Measurements from ENCODE around the gene PADI3.

GRCh38 chr1:17307329-17307728, 58.4 kb downstream of the PADI3 start:
- TF ChIP-seq CTCF (conservative IDR thresholded peaks at IDR 0.05; ENCODE audit: low read depth, low read length) = no peak
- no peak for TF ChIP-seq FOS (IDR thresholded peaks at IDR 0.05; ENCODE audit: low read depth, low read length)
- TF ChIP-seq POLR2A (IDR thresholded peaks at IDR 0.05; ENCODE audit: low read depth, low read length) = no peak
- no peak for TF ChIP-seq ELK1 (IDR thresholded peaks at IDR 0.05; ENCODE audit: borderline replicate concordance, low read depth, low read length)
- TF ChIP-seq MXI1 (IDR thresholded peaks at IDR 0.05; ENCODE audit: borderline replicate concordance, low read depth, low read length) = no peak
- no peak for TF ChIP-seq CEBPB (IDR thresholded peaks at IDR 0.05; ENCODE audit: low read depth, low read length)
- no peak for TF ChIP-seq CHD1 (IDR thresholded peaks at IDR 0.05; ENCODE audit: low read depth, low read length)
- TF ChIP-seq RCOR1 (IDR thresholded peaks at IDR 0.05; ENCODE audit: insufficient replicate concordance, low read length) = no peak
- no peak for TF ChIP-seq RFX5 (IDR thresholded peaks at IDR 0.05; ENCODE audit: low read depth, low read length)
- TF ChIP-seq MAZ (IDR thresholded peaks at IDR 0.05; ENCODE audit: borderline replicate concordance, low read depth, low read length) = no peak
- no peak for TF ChIP-seq SMC3 (IDR thresholded peaks at IDR 0.05; ENCODE audit: low read depth, low read length)
- TF ChIP-seq RAD21 (IDR thresholded peaks at IDR 0.05; ENCODE audit: low read length) = no peak
- TF ChIP-seq, protein P1, sequence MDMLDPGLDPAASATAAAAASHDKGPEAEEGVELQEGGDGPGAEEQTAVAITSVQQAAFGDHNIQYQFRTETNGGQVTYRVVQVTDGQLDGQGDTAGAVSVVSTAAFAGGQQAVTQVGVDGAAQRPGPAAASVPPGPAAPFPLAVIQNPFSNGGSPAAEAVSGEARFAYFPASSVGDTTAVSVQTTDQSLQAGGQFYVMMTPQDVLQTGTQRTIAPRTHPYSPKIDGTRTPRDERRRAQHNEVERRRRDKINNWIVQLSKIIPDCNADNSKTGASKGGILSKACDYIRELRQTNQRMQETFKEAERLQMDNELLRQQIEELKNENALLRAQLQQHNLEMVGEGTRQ (IDR thresholded peaks at IDR 0.05; ENCODE audit: low read depth, low read length) = no peak
- TF ChIP-seq MAFK (IDR thresholded peaks at IDR 0.05; ENCODE audit: low read depth, low read length) = no peak
